Measurements from ENCODE around the gene GPX2. TPM values are rescaled to one million over a fixed set of nuclear protein-coding genes. Genes with fewer than 3 reads are reported as not detected.
"Not testable (repeated sequence)": the region's sequence is repeated elsewhere in the genome, so short reads cannot be mapped to it uniquely, and the experiment has no call there.

GPX2 gene
- total RNA-seq, 2 donors from 2014 or later, result 172 to 672 TPM

DNA sequence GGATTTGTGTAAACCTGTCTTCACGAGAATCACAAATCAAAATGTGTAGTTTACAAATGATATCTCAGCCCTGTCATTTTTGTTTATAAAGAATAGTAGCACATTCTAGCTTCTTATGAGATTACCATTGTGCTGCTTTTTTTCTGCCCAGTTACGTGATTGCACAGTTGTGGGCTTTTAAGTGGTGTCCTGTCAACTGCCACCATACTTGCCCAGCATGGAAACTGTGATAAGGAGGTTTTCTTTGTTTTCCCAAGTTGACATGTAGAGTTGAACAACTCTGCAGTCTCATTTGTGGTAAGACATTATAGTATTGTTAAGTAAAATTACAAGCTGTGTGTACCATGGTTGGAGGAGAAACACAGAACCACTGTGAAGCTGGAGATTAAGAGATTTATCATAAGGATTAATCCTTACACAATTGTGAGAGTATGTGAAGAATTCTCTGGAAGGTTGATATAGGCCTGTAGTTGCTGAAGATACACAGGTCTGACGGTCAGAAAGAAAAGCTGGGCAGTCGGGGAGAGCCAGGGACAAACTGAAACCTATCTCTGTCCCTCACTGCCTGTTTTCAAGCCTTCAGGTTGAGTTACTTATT is 16.0 kb downstream of the GPX2 start:
- intact Hi-C loops (cut with DNase I, micrococcal nuclease), result no loop called here
- no peak for ATAC-seq

DNA sequence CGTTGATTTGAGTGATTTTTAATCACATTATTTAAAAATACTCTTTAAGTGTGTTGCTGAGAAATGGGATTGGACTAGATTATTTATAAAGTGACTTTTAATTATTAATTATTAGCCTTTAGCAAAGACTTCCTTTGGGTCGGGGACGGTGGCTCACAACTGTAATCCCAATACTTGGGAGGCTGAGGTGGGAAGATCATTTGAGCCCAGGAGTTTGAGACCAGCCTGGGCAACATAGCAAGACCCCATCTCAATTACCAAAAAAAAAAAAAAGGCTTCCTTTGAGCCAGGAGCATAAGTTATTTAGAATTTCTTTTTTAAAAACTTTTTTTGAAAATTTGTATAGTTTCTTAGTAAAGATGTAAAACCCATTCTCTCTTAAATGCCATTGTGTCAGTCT is 19.5 kb downstream of the GPX2 start:
- intact Hi-C loops (cut with DNase I, micrococcal nuclease), result no loop called here
- DNase-seq, result no peak
- ATAC-seq, result no peak

More for the DNA sequence above, 16.0 kb downstream of the GPX2 start:
- no peak for DNase-seq

DNA sequence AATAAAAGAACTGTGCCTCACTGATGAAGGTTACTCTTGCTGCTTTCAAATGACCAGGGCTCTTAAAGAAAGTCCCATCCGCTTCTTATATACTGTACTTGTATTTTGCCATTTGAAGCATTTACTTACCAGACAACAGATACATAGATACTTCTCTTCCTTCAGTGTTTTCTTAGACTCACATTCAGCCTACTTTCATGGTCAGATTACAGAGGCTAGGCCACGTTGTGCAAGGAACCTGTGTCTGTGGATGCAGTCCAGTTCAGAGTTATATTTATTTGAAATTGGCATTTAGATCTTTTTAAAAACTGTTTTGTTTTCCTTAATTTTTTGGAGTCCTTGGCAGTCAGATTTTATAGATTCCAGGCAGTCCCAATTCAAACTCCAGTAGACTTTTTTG is 22.1 kb downstream of the GPX2 start:
- ATAC-seq (no peak), DNase-seq (no peak)
- intact Hi-C loops (cut with DNase I, micrococcal nuclease), result no loop called here

DNA sequence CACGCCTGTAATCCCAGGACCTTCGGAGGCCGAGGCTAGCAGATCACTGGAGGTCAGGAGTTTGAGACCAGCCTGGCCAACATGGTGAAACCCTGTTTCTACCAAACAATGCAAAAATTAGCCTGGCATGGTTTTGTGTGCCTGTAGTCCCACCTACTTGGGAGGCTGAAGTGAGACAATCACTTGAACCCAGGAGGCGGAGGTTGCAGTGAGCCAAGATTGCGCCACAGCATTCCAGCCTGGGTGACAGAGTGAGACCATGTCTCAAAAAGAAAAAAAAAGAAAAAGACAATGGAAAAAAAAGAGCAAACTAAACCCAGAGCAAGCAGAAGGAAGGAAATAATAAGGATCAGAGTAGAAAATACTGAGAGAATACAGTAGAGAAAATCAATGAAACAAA is 22.9 kb downstream of the GPX2 start:
- ATAC-seq, result no peak
- intact Hi-C loops (cut with DNase I, micrococcal nuclease), result no loop called here
- no peak for DNase-seq

DNA sequence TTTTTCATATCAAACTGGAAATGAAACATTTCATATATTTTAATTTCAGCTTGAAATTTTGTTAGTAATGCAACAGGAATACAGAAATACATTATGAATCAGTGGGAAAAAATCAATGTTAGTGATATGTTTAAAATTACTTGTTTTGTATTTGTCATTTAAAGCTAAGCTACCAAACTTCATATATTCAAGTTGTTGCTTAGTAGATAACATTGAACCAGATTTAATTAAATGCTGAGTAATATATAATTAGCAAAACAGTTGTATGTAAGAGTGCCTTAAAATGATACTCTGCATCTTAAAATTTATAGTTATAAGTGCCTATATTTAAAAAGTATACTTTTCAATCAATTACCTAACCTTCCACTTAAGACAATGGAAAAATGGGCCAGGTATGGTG is 23.3 kb downstream of the GPX2 start:
- DNase-seq, result no peak
- intact Hi-C loops (cut with DNase I, micrococcal nuclease), result no loop called here
- no peak for ATAC-seq

DNA sequence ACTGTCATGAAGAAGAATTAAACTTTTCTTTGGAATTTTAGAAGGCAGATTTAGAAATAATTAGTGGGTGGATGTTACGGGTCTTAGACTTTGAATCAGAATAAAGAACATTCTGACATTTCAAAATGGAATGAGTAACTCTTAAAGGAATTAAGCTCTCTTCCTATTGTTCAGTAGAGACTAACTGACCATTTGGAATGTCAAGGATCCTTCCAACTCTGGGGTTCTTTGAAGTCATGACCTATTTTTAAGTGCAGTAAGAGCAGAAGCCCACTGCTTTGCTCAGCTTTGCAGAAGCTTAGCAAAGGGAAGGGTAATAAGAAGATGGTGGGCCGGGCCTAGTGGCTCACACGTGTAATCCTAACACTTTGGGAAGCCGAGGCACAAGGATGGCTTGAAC is 24.3 kb downstream of the GPX2 start:
- DNase-seq (no peak), ATAC-seq (no peak)
- intact Hi-C loops (cut with DNase I, micrococcal nuclease), result no loop called here

DNA sequence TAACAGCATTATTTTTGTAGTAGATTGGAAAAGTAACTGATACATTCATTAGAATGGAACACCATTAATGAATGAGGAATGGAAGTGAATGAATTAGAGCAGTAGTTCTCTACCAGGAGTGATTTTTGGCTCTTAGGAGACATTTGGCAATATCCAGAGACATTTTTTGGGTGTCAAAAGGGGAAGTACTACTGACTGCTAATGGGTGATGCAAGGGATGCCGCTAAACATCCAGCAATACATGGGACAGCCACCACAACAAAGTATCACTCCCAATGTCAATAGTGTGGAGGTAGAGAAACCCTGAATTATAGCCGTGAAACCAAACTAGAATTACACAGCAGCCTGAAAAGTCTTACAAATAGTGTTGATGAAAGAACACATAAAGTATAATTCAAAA is 26.7 kb downstream of the GPX2 start:
- DNase-seq, result no peak
- intact Hi-C loops (cut with DNase I, micrococcal nuclease), result no loop called here
- no peak for ATAC-seq

DNA sequence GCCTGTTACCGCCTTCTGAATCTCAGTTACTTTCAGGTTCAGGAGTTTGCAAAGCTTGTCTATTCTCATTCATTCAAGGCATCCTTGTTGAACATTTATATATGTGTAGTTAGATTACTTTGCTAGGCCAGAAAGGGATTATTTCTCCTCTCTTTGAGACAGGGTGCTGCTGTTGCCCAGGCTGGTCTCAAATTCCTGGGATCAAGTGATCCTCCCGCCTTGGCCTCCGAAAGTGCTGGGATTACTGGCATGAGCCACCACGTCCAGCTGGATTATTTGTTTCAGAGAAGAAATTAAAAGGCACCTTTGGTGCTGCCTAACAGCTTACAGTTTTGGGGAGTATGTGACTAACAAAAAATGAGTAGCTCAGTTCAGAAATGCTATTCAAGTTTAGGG is 27.5 kb downstream of the GPX2 start:
- ATAC-seq (no peak), DNase-seq (no peak)
- intact Hi-C loops (cut with DNase I, micrococcal nuclease), result no loop called here

DNA sequence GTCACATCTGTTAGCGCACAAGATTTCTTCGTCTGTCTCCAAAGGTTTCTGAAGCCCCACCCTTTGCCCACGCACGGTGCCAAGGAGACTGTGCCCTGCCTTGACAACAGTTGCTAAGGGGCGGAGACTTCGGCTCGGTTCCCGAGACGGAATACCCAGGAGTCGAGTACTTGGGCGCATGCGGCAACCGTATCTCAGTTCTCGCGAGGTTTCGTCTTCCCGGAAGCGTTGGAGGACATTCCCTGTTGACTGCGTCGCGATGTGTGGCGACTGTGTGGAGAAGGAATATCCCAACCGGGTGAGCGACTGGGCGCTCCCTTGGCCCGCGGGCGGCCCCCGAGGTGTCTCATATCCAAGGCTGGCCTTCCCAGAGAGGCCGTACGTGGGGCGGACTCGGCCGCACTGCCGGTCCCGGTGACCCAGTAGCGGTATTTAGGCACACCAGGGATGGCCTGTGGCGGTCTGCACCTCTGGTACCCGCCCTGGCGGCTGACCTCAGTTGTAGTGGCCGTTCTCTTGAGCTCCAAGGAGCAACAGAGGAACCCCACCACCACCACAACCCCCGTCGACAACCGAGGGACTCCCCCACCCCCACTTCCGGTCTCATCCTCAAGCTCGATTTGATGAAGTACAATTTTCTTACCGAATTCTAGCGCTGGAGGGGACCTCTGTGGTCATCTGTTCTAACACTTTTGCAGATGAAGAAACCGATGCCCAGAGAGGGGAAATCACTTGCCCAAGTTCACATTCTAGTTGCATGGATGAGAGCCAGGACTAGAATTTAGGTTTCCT is 28.1 kb downstream of the GPX2 start, which contains the start of gene CHURC1:
Gene CHURC1 (plus strand): TSS at position 219 of the 792 bp plus-strand sequence. CDS start 41 bp downstream, at position 260.
- ATAC-seq, result peak; percentile 99
- peak; percentile 100 for DNase-seq
- intact Hi-C loops (cut with DNase I, micrococcal nuclease), result no loop called here

DNA sequence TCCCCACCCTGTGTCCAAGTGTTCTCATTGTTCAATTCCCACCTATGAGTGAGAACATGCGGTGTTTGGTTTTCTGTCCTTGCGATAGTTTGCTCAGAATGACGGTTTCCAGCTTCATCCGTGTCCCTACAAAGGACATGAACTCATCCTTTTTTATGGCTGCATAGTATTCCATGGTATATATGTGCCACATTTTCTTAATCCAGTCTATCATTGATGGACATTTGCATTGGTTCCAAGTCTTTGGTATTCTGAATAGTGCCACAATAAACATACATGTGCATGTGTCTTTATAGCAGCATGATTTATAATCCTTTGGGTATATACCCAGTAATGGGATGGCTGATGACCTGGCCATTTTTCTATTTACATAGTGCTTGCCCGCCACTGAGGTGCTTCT is 29.1 kb downstream of the GPX2 start:
- peak; percentile 5 for ATAC-seq
- intact Hi-C loops (cut with DNase I, micrococcal nuclease); DNase-seq: not testable (repeated sequence)

DNA sequence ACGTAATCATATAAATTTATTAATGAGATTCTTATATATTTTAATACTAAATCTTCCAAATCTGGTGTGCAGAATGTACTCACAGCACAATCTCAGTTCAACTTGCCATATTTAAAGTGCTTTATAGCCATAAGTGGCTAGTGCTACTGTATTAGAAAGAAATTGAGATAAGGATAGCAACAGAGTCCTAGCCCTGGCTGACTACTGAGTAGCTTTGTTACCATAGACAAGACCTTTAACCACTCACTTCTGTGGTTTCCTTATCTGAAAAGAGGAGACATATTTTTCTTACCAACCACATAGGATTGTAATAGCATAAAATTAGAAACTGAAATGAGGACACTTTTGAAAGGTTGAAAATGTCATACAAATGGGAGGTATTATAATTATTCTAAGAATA is 30.3 kb downstream of the GPX2 start:
- ATAC-seq (no peak), DNase-seq (no peak)
- intact Hi-C loops (cut with DNase I, micrococcal nuclease), result no loop called here

DNA sequence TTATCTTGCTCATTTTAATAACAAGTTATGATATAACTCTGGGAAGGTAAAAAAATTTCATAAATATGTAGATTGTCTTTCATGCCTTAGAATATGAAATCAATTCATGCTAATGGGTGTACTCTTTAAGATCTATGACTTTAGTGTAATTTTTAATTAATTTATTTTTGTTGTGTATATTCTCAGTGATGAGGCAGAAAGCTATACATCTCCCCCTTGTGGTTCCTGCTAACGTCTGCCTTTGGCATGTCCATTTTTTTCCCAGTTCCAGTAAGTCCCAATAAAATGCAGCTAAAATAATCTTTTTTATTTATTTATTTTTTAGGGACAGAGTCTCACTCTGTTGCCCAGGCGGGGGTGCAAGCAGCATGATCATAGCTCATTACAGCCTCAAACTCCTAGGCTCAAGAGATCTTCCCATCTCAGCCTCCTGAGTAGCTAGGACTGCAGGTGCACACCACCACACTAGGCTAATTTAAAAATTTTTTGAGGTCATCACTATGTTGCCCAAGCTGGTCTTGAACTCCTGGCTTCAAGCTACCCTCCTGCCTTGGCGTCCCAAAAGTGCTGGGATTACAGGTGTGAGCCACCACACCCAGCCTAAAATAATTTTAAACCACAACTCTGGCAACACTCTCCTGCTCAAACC is 31.6 kb downstream of the GPX2 start:
- intact Hi-C loops (cut with DNase I, micrococcal nuclease), result no loop called here
- ATAC-seq (no peak), DNase-seq (no peak)

DNA sequence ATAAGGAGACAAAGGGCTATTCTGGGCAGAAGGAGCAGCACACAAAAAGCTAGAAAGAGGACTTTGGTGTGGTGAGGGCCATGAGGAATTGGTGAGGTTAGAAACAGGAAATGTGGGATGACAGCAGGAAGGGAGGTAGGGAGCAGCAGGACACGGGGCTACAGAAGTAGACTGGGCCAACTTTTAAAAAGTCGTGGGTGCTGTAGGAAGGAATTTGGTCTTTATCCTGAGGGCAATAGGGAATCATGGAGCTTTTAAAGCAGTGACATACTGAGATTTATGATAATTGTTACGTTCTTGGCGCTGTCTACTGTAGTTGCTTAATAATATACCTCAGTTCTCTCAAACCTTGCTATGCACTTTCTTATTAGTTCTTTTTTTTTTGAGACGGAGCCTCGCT is 36.5 kb downstream of the GPX2 start:
- ATAC-seq (no peak), DNase-seq (no peak)
- intact Hi-C loops (cut with DNase I, micrococcal nuclease), result no loop called here

DNA sequence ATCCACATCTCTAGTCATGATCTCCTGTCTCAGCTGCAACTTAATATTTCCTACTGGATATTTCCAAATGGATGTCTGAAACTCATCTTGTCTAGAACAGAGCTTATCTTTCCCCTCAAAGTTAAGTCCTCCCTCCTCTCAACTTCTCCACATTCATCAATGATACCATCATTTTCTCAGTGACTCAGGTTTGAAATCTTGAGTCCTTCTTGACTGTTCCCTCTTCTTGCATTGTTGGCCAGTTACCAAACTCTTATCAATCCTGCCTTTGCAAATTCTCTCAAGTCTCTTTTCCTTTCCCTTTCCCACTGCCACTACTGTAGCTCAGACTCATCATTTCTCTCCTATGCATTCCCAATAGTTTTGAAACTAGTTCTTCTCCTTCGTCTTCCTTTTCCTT is 42.6 kb downstream of the GPX2 start:
- DNase-seq (no peak), ATAC-seq (no peak)
- intact Hi-C loops (cut with DNase I, micrococcal nuclease), result loop anchor here in 1 of 2 donors (10.0 kb wide), 1 partner anchor 75 kb away; no protein-coding TSS in a partner anchor

DNA sequence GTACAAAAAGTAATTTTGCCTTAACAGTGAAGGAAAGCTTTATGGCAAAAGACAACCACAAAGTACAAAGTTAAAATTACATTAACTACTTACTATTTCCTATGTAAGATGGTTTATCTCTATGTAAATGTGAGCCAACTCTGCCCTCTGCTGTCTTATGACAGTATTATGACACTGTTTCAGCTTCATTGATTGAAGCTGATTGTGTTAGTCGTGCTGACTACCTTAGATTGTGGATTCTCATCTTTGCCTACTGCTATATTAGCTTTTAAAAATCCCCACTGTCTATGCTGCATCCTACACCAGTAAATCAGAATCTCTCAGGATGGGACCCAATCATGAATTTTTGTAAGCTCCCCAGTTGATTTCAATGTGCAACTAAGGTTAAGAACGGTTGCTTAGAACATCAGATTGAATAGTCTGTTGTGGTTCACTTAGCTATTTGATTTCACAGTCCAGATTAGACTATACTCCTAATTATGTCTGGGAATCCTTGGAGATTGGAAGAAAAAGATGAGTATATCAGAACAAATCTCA is 50.6 kb downstream of the GPX2 start:
- peak; percentile 92 for ATAC-seq
- no peak for DNase-seq
- intact Hi-C loops (cut with DNase I, micrococcal nuclease), result loop anchor here in 1 of 2 donors (10.0 kb wide), 1 partner anchor 67 kb away; no protein-coding TSS in a partner anchor

DNA sequence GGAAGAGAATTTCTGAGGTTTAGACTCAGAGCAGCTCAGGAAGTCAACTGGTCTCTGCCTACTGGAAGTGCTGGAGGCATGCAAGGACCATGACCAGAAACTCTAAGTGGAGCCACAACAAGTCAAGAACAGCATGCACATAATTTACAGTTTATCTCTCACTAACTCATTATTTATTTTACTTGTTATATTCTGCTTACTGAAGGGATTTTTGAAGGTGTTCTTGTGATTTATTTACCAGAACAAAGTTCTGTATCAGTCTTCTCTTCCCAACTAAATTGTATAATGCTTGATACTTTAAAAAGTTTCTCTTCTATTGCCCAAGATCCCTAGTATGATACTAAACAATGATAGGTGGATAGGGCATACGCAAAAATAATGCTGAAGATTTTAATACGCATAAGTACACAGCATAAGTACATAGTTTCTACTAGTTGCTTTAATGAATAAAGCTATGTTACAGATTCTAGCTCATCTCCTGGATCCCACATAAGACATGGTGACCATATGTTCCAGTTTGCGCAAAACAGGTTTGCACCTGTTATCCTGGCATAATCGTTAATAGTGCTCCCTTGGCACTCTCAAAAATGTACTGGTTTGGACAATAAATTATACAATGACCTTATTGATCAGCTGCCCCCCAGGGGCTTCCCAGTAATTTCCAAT is 51.2 kb downstream of the GPX2 start:
- DNase-seq (no peak), ATAC-seq (no peak)
- intact Hi-C loops (cut with DNase I, micrococcal nuclease), result loop anchor here in 1 of 2 donors (10.0 kb wide), 1 partner anchor 67 kb away; no protein-coding TSS in a partner anchor

DNA sequence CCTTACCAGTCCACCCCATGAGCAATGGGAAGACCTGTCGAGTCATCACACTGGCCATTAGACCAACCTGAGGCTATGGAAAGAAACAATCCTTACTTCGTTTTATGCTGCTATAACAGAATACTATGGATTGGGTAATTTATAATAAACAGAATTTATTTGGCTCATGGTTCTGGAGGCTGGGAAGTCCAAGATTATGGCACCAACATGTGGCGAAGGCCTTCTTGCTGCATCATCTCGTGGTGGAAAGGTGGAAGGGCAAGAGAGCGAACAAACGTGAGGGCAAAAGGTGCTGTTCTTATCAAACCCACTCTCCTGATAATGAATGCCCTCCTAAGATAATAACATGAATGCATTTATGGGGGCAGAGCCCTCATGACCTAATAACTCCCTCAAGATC is 53.2 kb downstream of the GPX2 start:
- DNase-seq (no peak), ATAC-seq (no peak)
- intact Hi-C loops (cut with DNase I, micrococcal nuclease), result no loop called here

Data from left colon (tissue), 2 donors.